Neutrophil (primary cell): ENCODE results near the gene BDH1.
"Not testable (repeated sequence)": the region's sequence is repeated elsewhere in the genome, so short reads cannot be mapped to it uniquely, and the experiment has no call there.

ENCODE experiments used
- H3K27ac ChIP-seq: fragments of 200-600 bp; sonication (generic); 2 replicates; pipeline ENCODE4 v1.5.1; 2016; ENCODE audit warnings: mild to moderate bottlenecking, moderate library complexity
- H3K27me3 ChIP-seq: fragments of 200-600 bp; sonication (generic); 2 replicates; pipeline ENCODE4 v1.6.0; 2016; ENCODE audit warnings: mild to moderate bottlenecking
- H3K36me3 ChIP-seq: fragments of 200-600 bp; sonication (generic); 2 replicates; pipeline ENCODE4 v1.5.1; 2017
- H3K4me1 ChIP-seq, 2 experiments: fragments of 200-600 bp in 1 of 2; sonication (generic) in 1 of 2; 1 replicate in 1 of 2; 2 replicates in 1 of 2; pipeline versions ENCODE4 v1.5.1 to v1.6.1; 2013 to 2016; ENCODE audit warnings: low read depth in 1 of 2, low read length in 1 of 2, mild to moderate bottlenecking in 1 of 2, moderate library complexity in 1 of 2; ENCODE audit not compliant: control insufficient read depth in 1 of 2, insufficient read depth in 1 of 2
- H3K4me3 ChIP-seq, 2 experiments: fragments of 200-600 bp in 1 of 2; sonication (generic) in 1 of 2; 1 replicate in 1 of 2; 2 replicates in 1 of 2; pipeline ENCODE4 v1.5.1; 2013 to 2016; ENCODE audit warnings: low read depth in 1 of 2, low read length in 1 of 2, mild to moderate bottlenecking in 1 of 2, moderate library complexity in 1 of 2
- H3K9me3 ChIP-seq: fragments of 200-600 bp; sonication (generic); 2 replicates; pipeline ENCODE4 v1.5.1; 2016
- CTCF ChIP-seq: fragments of 200-600 bp; sonication (generic); IDR thresholded peaks from 2 replicates; pipeline ENCODE4 v1.5.1; 2016; ENCODE audit warnings: antibody characterized with exemption

The BDH1 gene

GRCh38 chr3:197484204-197484901 is 71.4 kb downstream of the BDH1 start:
- H3K4me3 ChIP-seq: no peak overlapping the region
- TF ChIP-seq CTCF: no peak

GRCh38 chr3:197482001-197482400 is 73.8 kb downstream of the BDH1 start:
- Histone ChIP-seq H3K4me3 (no peak overlapping the region), H3K27ac (no peak overlapping the region), H3K27me3 (peaks cover 26% of the 10 kb centered on the region), H3K4me1 (no peaks in the 10 kb centered on the region), H3K36me3 (no peaks in the 10 kb centered on the region), H3K9me3 (no peaks in the 10 kb centered on the region)
- TF ChIP-seq CTCF: no peak

More at GRCh38 chr3:197484204-197484901, 71.4 kb downstream of the BDH1 start:
- Histone ChIP-seq H3K27me3 (peaks cover 11% of the 10 kb centered on the region), H3K4me1 (no peaks in the 10 kb centered on the region), H3K9me3 (no peaks in the 10 kb centered on the region), H3K27ac (no peak overlapping the region), H3K36me3 (no peaks in the 10 kb centered on the region)

- peaks cover 34% of the 10 kb centered on the region for H3K27me3 ChIP-seq
- H3K4me1 ChIP-seq: no peaks in the 10 kb centered on the region
- no peaks in the 10 kb centered on the region for H3K9me3 ChIP-seq
- no peak overlapping the region for H3K4me3 ChIP-seq
- no peak for TF ChIP-seq CTCF
- no peaks in the 10 kb centered on the region for H3K36me3 ChIP-seq
- H3K27ac ChIP-seq: no peak overlapping the region
These were observed 75.4 kb downstream of the BDH1 start for GRCh38 chr3:197480320-197480719.

GRCh38 chr3:197478746-197479668 is 76.8 kb downstream of the BDH1 start:
- Histone ChIP-seq H3K27me3 (peaks cover 34% of the 10 kb centered on the region), H3K36me3 (no peaks in the 10 kb centered on the region), H3K27ac (no peak overlapping the region), H3K4me1 (no peaks in the 10 kb centered on the region), H3K9me3 (no peaks in the 10 kb centered on the region), H3K4me3 (no peak overlapping the region)
- no peak for TF ChIP-seq CTCF

GRCh38 chr3:197477816-197478215 is 78.0 kb downstream of the BDH1 start:
- H3K4me3 ChIP-seq, H3K27ac ChIP-seq, H3K9me3 ChIP-seq, H3K4me1 ChIP-seq, H3K36me3 ChIP-seq: not testable (repeated sequence)
- H3K27me3 ChIP-seq: peaks cover 34% of the 10 kb centered on the region

- no peak overlapping the region for H3K27ac ChIP-seq
- no peak for TF ChIP-seq CTCF
- peaks cover 34% of the 10 kb centered on the region for H3K27me3 ChIP-seq
- no peak overlapping the region for H3K4me3 ChIP-seq
- H3K4me1 ChIP-seq: no peaks in the 10 kb centered on the region
- no peaks in the 10 kb centered on the region for H3K36me3 ChIP-seq
- no peaks in the 10 kb centered on the region for H3K9me3 ChIP-seq
These were observed 79.7 kb downstream of the BDH1 start for GRCh38 chr3:197475997-197476525.
